ENCODE measurements around the gene OLFM1.

- no peak for TF ChIP-seq EZH2 (IDR thresholded peaks at IDR 0.05; ENCODE audit: low read length, unreplicated experiment)
- no peak for TF ChIP-seq CTCF (conservative IDR thresholded peaks at IDR 0.05; ENCODE audit: low read depth, low read length)
- no peak for TF ChIP-seq EZH2phosphoT487 (IDR thresholded peaks at IDR 0.05; ENCODE audit: borderline replicate concordance, low read length)
Observed at GRCh38 chr9:135147938-135148337, 60.5 kb downstream of the OLFM1 start.

All from PC-3 (cell line).